Measurements from ENCODE around the gene KCNE3. TPM values are rescaled to one million over a fixed set of nuclear protein-coding genes. Genes with fewer than 3 reads are reported as not detected.

Gene KCNE3
- total RNA-seq, 1 donor from 2014 or later, result 0.59 TPM

GRCh38 chr11:74473382-74474173, 6.2 kb upstream of the KCNE3 start:
- Histone ChIP-seq H3K9ac (ENCODE audit: low read length) (no peak overlapping the region), H3K4me1 (ENCODE audit: insufficient read depth, low read length) (no peaks in the 10 kb centered on the region), H3K4me3 (ENCODE audit: insufficient read depth, low read depth, low read length) (no peak overlapping the region), H3K79me2 (ENCODE audit: insufficient read depth, low read length) (no peaks in the 10 kb centered on the region), H2AFZ (ENCODE audit: low read depth, low read length) (no peak overlapping the region), H3K36me3 (ENCODE audit: insufficient read depth, low read length) (no peaks in the 10 kb centered on the region), H4K20me1 (ENCODE audit: insufficient read depth, low read length) (no peaks in the 10 kb centered on the region), H3K4me2 (ENCODE audit: low read length) (no peak overlapping the region), H3K27ac (ENCODE audit: low read depth, low read length) (no peak overlapping the region), H3K9me3 (ENCODE audit: insufficient read depth, low read depth, low read length) (no peaks in the 10 kb centered on the region), H3K27me3 (ENCODE audit: insufficient read depth, low read length) (no peaks in the 10 kb centered on the region)
- Mint-ChIP-seq H3K4me1 (ENCODE audit: low read depth, unreplicated experiment) (no peaks in the 10 kb centered on the region), H3K27me3 (ENCODE audit: low read depth, unreplicated experiment) (peaks cover 27% of the 10 kb centered on the region), H3K9me3 (ENCODE audit: unreplicated experiment) (peaks cover 3% of the 10 kb centered on the region), H3K4me3 (ENCODE audit: unreplicated experiment) (no peak overlapping the region), H3K27ac (ENCODE audit: unreplicated experiment) (no peak overlapping the region), H3K36me3 (ENCODE audit: low read depth, unreplicated experiment) (peaks cover 1% of the 10 kb centered on the region)
- DNase-seq (ENCODE audit: low read depth), result no peak
- TF ChIP-seq EZH2 (IDR thresholded peaks at IDR 0.05; ENCODE audit: insufficient read depth, low read length), result no peak
- TF ChIP-seq, protein P1, sequence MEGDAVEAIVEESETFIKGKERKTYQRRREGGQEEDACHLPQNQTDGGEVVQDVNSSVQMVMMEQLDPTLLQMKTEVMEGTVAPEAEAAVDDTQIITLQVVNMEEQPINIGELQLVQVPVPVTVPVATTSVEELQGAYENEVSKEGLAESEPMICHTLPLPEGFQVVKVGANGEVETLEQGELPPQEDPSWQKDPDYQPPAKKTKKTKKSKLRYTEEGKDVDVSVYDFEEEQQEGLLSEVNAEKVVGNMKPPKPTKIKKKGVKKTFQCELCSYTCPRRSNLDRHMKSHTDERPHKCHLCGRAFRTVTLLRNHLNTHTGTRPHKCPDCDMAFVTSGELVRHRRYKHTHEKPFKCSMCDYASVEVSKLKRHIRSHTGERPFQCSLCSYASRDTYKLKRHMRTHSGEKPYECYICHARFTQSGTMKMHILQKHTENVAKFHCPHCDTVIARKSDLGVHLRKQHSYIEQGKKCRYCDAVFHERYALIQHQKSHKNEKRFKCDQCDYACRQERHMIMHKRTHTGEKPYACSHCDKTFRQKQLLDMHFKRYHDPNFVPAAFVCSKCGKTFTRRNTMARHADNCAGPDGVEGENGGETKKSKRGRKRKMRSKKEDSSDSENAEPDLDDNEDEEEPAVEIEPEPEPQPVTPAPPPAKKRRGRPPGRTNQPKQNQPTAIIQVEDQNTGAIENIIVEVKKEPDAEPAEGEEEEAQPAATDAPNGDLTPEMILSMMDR (IDR thresholded peaks at IDR 0.05; ENCODE audit: insufficient read depth, low read depth, low read length), result no peak
- FAIRE-seq, result no peak

DNA sequence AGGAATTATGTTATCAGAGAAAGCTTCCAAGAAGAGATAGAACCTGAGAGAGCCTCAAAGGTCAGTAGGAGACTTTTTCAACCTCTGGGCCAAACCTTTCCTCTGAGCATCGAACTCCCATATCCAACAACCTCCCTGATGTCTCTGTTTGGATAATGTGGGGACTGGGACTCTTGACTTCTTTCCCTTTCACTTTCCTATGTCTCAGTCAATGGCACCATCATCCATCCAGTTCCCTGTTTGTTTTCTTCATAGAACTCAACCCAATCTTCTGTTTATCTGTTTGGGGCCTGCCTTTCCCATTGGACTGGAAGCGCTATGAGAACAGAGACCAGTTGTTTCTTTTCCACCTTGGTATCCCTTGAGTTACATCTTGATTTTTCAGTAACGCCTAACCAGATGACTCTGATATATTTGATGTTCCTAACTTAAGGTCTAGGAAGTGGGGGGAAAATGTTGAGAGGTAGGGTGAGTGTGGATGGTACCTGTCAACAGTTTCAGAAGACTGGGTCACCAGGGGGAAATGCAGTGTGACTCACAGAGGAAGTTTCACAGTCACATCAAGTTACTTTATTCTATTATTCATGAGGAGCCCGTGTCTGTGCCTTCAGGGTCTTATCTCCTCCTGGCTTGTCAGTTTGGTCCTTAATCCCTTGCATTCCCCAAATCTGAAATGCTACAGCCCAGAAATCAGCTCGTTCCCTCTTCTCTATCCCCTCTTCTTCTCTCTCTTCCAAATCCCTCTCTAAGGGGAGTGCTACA, 4.5 kb upstream of the KCNE3 start:
- Histone ChIP-seq H3K27me3 (ENCODE audit: insufficient read depth, low read length) (no peaks in the 10 kb centered on the region), H3K4me1 (ENCODE audit: insufficient read depth, low read length) (peaks cover 11% of the 10 kb centered on the region), H3K79me2 (ENCODE audit: insufficient read depth, low read length) (no peaks in the 10 kb centered on the region), H4K20me1 (ENCODE audit: insufficient read depth, low read length) (no peaks in the 10 kb centered on the region), H2AFZ (ENCODE audit: low read depth, low read length) (no peak overlapping the region), H3K9ac (ENCODE audit: low read length) (no peak overlapping the region), H3K9me3 (ENCODE audit: insufficient read depth, low read depth, low read length) (no peaks in the 10 kb centered on the region), H3K4me3 (ENCODE audit: insufficient read depth, low read depth, low read length) (no peak overlapping the region), H3K4me2 (ENCODE audit: low read length) (no peak overlapping the region), H3K36me3 (ENCODE audit: insufficient read depth, low read length) (no peaks in the 10 kb centered on the region), H3K27ac (ENCODE audit: low read depth, low read length) (no peak overlapping the region)
- Mint-ChIP-seq H3K9me3 (ENCODE audit: unreplicated experiment) (peaks cover 3% of the 10 kb centered on the region), H3K4me3 (ENCODE audit: unreplicated experiment) (no peak overlapping the region), H3K27me3 (ENCODE audit: low read depth, unreplicated experiment) (peaks cover 37% of the 10 kb centered on the region), H3K4me1 (ENCODE audit: low read depth, unreplicated experiment) (no peaks in the 10 kb centered on the region), H3K27ac (ENCODE audit: unreplicated experiment) (no peak overlapping the region), H3K36me3 (ENCODE audit: low read depth, unreplicated experiment) (peaks cover 1% of the 10 kb centered on the region)
- no peak for FAIRE-seq
- DNase-seq (ENCODE audit: low read depth), result no peak
- no peak for TF ChIP-seq EZH2 (IDR thresholded peaks at IDR 0.05; ENCODE audit: insufficient read depth, low read length)
- TF ChIP-seq, protein P1 (IDR thresholded peaks at IDR 0.05; ENCODE audit: insufficient read depth, low read depth, low read length), result no peak

Measured in astrocyte (in vitro differentiated cells and primary cell).